OCI-LY1 (cell line): ENCODE data around the gene RALBP1.

ENCODE experiments used
- H2AFZ ChIP-seq: fragments of 200-600 bp; sonication (generic), shearing (Covaris generic); 2 replicates; pipeline ENCODE4 v1.6.0; 2014; ENCODE audit warnings: antibody characterized with exemption, mild to moderate bottlenecking, low read length
- H3F3A ChIP-seq: fragments of 200-600 bp; sonication (generic), shearing (Covaris generic); 2 replicates; pipeline ENCODE4 v1.6.0; 2014; ENCODE audit warnings: mild to moderate bottlenecking, antibody characterized with exemption, low read length, moderate library complexity; ENCODE audit not compliant: insufficient read depth
- H3K27ac ChIP-seq: fragments of 200-600 bp; sonication (generic); 2 replicates; pipeline ENCODE4 v1.5.1; 2014; ENCODE audit warnings: low read length, mixed run types, mild to moderate bottlenecking, low read depth; ENCODE audit not compliant: poor library complexity, severe bottlenecking
- H3K27me3 ChIP-seq: fragments of 200-600 bp; sonication (generic); 2 replicates; pipeline ENCODE4 v1.6.0; 2014; ENCODE audit warnings: antibody characterized with exemption, mild to moderate bottlenecking, low read length, moderate library complexity; ENCODE audit not compliant: insufficient read depth
- H3K36me3 ChIP-seq: fragments of 200-600 bp; sonication (generic); 2 replicates; pipeline ENCODE4 v1.6.1; 2014; ENCODE audit warnings: mild to moderate bottlenecking, antibody characterized with exemption, low read length, moderate library complexity, mixed read lengths; ENCODE audit not compliant: insufficient read depth
- H3K4me1 ChIP-seq: fragments of 200-600 bp; sonication (generic); 2 replicates; pipeline ENCODE4 v1.5.1; 2014; ENCODE audit warnings: mild to moderate bottlenecking, low read length, moderate library complexity; ENCODE audit not compliant: insufficient read depth, severe bottlenecking
- H3K4me2 ChIP-seq: fragments of 200-600 bp; sonication (generic), shearing (Covaris generic); 2 replicates; pipeline ENCODE4 v1.6.1; 2014; ENCODE audit warnings: low read length
- H3K4me3 ChIP-seq: fragments of 200-600 bp; sonication (generic); 2 replicates; pipeline ENCODE4 v1.5.1; 2014; ENCODE audit warnings: low read length, low read depth, mild to moderate bottlenecking, mixed read lengths; ENCODE audit not compliant: poor library complexity, severe bottlenecking
- H3K79me2 ChIP-seq: fragments of 200-600 bp; shearing (Covaris generic); 2 replicates; pipeline ENCODE4 v1.6.1; 2016; ENCODE audit warnings: mixed run types, low read length, mixed read lengths; ENCODE audit not compliant: insufficient read depth
- H3K9ac ChIP-seq: fragments of 200-600 bp; sonication (generic), shearing (Covaris generic); 2 replicates; pipeline ENCODE4 v1.6.1; 2014; ENCODE audit warnings: mild to moderate bottlenecking, low read length, mixed read lengths
- H3K9me2 ChIP-seq: fragments of 200-600 bp; sonication (generic), shearing (Covaris generic); 2 replicates; pipeline ENCODE4 v1.6.1; 2014; ENCODE audit warnings: low read depth, mild to moderate bottlenecking, low read length, mixed read lengths
- H3K9me3 ChIP-seq: fragments of 200-600 bp; shearing (Covaris generic); 2 replicates; pipeline ENCODE4 v1.6.1; 2014; ENCODE audit warnings: low read length, mixed read lengths
- H4K20me1 ChIP-seq: fragments of 200-600 bp; sonication (generic), shearing (Covaris generic); 2 replicates; pipeline ENCODE4 v1.6.0; 2016; ENCODE audit warnings: mild to moderate bottlenecking, low read length; ENCODE audit not compliant: insufficient read depth
- EZH2 ChIP-seq: fragments of 200-600 bp; sonication (generic), shearing (Covaris generic); IDR thresholded peaks from 2 replicates; pipeline ENCODE4 v1.8.0; 2017; ENCODE audit warnings: borderline replicate concordance, mixed run types, mild to moderate bottlenecking, antibody characterized with exemption, low read length, moderate library complexity, mixed read lengths
- TF ChIP-seq, protein P1 (sequence below): fragments of 200-600 bp; sonication (generic), shearing (Covaris generic); IDR thresholded peaks from 2 replicates; pipeline ENCODE4 v1.5.1; 2017; ENCODE audit warnings: mild to moderate bottlenecking, antibody characterized with exemption, low read length, moderate library complexity, mixed read lengths

RALBP1 gene

DNA sequence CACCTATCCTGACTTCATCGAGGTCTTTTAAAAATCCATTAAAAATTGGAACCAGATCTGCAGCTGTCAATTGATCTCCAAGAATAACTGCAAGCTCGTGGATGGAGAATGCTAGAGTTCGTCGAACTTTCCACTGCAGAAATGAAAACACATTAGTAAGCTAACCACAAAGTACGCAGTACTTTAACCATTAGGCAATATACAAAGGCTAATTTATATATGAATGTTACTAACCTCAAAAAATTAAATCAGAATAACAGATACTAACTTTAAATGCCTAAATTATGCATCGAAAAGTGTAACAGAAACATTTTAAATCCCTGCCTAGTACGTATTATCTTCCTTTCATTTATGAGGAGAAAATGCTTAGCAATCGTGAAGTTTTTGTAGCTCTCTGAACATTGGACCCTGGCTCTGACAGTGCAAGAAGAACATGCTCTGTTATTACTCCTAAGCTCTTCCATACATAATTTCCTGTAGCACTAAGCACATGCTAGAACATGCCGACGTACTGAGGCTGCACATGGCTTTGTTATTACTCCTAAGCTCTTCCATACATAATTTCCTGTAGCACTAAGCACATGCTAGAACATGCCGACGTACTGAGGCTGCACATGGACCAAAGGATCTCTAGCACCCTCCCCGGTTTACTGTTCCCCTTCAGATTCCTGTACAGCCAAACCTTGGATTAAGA is 82.1 kb downstream of the RALBP1 start:
- Histone ChIP-seq H3K27me3 (no peaks in the 10 kb centered on the region), H3K4me3 (no peak overlapping the region), H3K4me2 (no peak overlapping the region), H3K27ac (no peak overlapping the region), H3F3A (no peaks in the 10 kb centered on the region), H3K9me3 (peaks cover 4% of the 10 kb centered on the region), H3K9me2 (no peaks in the 10 kb centered on the region), H2AFZ (no peak overlapping the region), H3K4me1 (no peaks in the 10 kb centered on the region), H3K79me2 (no peaks in the 10 kb centered on the region), H3K9ac (no peak overlapping the region), H4K20me1 (no peaks in the 10 kb centered on the region), H3K36me3 (peaks cover 57% of the 10 kb centered on the region)
- TF ChIP-seq, protein P1, sequence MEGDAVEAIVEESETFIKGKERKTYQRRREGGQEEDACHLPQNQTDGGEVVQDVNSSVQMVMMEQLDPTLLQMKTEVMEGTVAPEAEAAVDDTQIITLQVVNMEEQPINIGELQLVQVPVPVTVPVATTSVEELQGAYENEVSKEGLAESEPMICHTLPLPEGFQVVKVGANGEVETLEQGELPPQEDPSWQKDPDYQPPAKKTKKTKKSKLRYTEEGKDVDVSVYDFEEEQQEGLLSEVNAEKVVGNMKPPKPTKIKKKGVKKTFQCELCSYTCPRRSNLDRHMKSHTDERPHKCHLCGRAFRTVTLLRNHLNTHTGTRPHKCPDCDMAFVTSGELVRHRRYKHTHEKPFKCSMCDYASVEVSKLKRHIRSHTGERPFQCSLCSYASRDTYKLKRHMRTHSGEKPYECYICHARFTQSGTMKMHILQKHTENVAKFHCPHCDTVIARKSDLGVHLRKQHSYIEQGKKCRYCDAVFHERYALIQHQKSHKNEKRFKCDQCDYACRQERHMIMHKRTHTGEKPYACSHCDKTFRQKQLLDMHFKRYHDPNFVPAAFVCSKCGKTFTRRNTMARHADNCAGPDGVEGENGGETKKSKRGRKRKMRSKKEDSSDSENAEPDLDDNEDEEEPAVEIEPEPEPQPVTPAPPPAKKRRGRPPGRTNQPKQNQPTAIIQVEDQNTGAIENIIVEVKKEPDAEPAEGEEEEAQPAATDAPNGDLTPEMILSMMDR, result no peak
- TF ChIP-seq EZH2, result no peak

DNA sequence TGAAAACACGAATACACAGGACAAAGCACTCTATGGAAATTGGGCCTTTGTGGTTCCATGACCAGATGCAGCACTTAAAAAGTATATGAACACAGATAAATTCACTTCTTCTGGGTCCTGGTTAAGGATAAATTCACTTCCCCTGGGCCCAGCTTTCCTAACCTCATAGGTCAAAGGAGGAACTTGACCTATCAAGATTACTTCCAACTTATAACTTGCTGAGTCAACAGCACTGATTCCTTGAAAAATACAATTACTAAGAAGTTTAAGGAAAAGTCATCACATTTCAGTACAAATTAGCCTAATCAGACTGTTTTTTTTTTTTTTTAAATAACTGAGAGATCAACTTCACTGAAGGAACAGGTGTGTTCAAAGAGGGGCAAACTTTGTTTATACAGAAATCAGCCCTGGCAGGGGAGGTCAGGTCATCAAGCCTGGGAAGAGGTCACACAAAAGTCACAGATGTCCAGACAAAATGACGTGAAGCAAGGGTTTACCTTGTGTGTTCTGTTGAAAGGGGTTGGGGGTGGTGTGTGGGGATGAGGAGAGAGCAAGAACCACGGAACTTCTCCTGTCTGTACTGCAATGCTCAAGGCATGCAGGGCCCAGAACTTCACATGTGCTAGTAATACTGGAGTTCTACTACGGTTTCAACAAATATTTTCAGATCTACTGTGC is 83.2 kb downstream of the RALBP1 start:
- no peaks in the 10 kb centered on the region for H3F3A ChIP-seq
- no peaks in the 10 kb centered on the region for H3K79me2 ChIP-seq

DNA sequence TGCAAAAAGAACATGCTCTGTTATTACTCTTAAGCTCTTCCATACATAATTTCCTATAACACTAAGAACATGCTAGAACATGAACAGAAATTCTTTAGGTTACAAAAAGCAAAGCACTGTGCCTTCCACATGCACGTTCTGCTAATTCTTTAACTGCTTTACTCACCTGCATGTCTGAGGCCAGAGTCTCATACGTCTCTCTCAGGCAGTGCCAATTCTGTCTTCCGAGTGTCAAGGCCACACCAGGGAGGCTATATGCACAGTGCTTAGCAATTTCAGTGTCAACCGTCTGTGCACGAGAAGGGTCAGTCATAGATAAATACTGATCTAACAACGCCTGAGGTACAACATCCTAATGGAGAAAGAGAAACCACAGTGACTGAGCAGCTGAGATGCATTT is 83.9 kb downstream of the RALBP1 start:
- Histone ChIP-seq H3K79me2 (no peaks in the 10 kb centered on the region), H3K9me3 (no peaks in the 10 kb centered on the region), H4K20me1 (no peaks in the 10 kb centered on the region), H3F3A (no peaks in the 10 kb centered on the region), H3K36me3 (peaks cover 51% of the 10 kb centered on the region), H3K4me3 (no peak overlapping the region), H3K4me1 (no peaks in the 10 kb centered on the region), H3K27me3 (no peaks in the 10 kb centered on the region), H3K4me2 (no peak overlapping the region), H3K9ac (no peak overlapping the region), H2AFZ (no peak overlapping the region), H3K9me2 (no peaks in the 10 kb centered on the region), H3K27ac (no peak overlapping the region)
- no peak for TF ChIP-seq EZH2
- TF ChIP-seq, protein P1, result no peak

More for the DNA sequence above, 83.2 kb downstream of the RALBP1 start:
- TF ChIP-seq, protein P1, result no peak
- no peak for TF ChIP-seq EZH2
- no peak overlapping the region for H3K4me3 ChIP-seq
- no peaks in the 10 kb centered on the region for H3K9me3 ChIP-seq
- H3K4me1 ChIP-seq, result no peaks in the 10 kb centered on the region
- H4K20me1 ChIP-seq, result no peaks in the 10 kb centered on the region
- H3K36me3 ChIP-seq, result peaks cover 56% of the 10 kb centered on the region
- H3K4me2 ChIP-seq, result no peak overlapping the region
- no peak overlapping the region for H2AFZ ChIP-seq
- H3K9ac ChIP-seq, result no peak overlapping the region
- no peak overlapping the region for H3K27ac ChIP-seq
- H3K27me3 ChIP-seq, result no peaks in the 10 kb centered on the region
- no peaks in the 10 kb centered on the region for H3K9me2 ChIP-seq
